HFFc6 (cell line): ENCODE results near the gene KCNMB2. TPM values are rescaled to one million over a fixed set of nuclear protein-coding genes. Genes with fewer than 3 reads are reported as not detected.

Experiments
- DNase-seq: peaks from one replicate; pipeline ENCODE4 v3.0.0-alpha.2; 2018
- H3K27ac Mint-ChIP-seq: 2 replicates; pipeline ENCODE4 v1.8.0; 2020; ENCODE audit warnings: mild to moderate bottlenecking, mixed read lengths
- H3K27me3 Mint-ChIP-seq: 2 replicates; pipeline ENCODE4 v1.8.0; 2021; ENCODE audit warnings: mild to moderate bottlenecking, moderate library complexity, mixed read lengths; ENCODE audit not compliant: insufficient read depth
- H3K36me3 Mint-ChIP-seq: 2 replicates; pipeline ENCODE4 v1.8.0; 2021; ENCODE audit warnings: low read depth, mixed read lengths
- H3K4me1 Mint-ChIP-seq: 2 replicates; pipeline ENCODE4 v1.8.0; 2020; ENCODE audit warnings: low read depth, mixed read lengths
- H3K4me3 Mint-ChIP-seq: 2 replicates; pipeline ENCODE4 v1.8.0; 2020; ENCODE audit warnings: mild to moderate bottlenecking, moderate library complexity, mixed read lengths
- H3K9me3 Mint-ChIP-seq: 2 replicates; pipeline ENCODE4 v1.8.0; 2020; ENCODE audit warnings: mild to moderate bottlenecking, mixed read lengths
- total RNA-seq, 6 experiments: library from RNA; stranded (reverse); fragmentation: NEBNext Ultra II Directional; extraction: Animal tissue kit (Norgen Biotek cat#: 25700); gene quantifications; 2 replicates in 1 of 6; 3 replicates in 5 of 6; pipeline ENCODE4 v1.2.3, GENCODE V29; 2021
- TF ChIP-seq, protein P1 (sequence below): fragments of 200-600 bp; sonication (generic); IDR thresholded peaks from 2 replicates; pipeline ENCODE4 v1.5.0; 2021; ENCODE audit warnings: antibody characterized with exemption, mild to moderate bottlenecking

Gene KCNMB2
- total RNA-seq, 6 experiments from 2014 or later: not detected

DNA sequence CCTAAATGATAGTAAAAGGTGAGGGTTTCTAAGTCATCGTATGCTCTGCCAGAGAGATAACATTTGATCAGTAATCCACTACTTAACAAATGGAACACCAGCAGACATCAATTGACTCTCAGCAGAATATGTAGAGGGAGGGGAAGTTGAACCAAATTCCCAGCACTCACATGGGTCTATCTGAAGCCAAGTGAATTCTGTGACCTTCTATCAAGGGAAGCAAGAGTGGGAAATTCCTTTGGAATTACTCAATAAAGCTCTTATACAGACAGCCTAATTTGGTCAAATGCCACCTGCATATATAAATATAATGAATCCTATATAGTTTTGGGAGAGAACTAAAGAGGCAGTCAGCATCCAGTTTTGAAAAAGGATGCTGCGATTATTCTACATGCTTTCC, 15.8 kb upstream of the KCNMB2 start:
- Mint-ChIP-seq H3K9me3 (peaks cover 10% of the 10 kb centered on the region), H3K27me3 (peaks cover 2% of the 10 kb centered on the region; the same call in 1 of the 2 replicates), H3K36me3 (no peaks in the 10 kb centered on the region), H3K27ac (no peak overlapping the region), H3K4me1 (no peaks in the 10 kb centered on the region), H3K4me3 (no peak overlapping the region)
- no peak for DNase-seq
- TF ChIP-seq, protein P1, sequence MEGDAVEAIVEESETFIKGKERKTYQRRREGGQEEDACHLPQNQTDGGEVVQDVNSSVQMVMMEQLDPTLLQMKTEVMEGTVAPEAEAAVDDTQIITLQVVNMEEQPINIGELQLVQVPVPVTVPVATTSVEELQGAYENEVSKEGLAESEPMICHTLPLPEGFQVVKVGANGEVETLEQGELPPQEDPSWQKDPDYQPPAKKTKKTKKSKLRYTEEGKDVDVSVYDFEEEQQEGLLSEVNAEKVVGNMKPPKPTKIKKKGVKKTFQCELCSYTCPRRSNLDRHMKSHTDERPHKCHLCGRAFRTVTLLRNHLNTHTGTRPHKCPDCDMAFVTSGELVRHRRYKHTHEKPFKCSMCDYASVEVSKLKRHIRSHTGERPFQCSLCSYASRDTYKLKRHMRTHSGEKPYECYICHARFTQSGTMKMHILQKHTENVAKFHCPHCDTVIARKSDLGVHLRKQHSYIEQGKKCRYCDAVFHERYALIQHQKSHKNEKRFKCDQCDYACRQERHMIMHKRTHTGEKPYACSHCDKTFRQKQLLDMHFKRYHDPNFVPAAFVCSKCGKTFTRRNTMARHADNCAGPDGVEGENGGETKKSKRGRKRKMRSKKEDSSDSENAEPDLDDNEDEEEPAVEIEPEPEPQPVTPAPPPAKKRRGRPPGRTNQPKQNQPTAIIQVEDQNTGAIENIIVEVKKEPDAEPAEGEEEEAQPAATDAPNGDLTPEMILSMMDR: no peak

DNA sequence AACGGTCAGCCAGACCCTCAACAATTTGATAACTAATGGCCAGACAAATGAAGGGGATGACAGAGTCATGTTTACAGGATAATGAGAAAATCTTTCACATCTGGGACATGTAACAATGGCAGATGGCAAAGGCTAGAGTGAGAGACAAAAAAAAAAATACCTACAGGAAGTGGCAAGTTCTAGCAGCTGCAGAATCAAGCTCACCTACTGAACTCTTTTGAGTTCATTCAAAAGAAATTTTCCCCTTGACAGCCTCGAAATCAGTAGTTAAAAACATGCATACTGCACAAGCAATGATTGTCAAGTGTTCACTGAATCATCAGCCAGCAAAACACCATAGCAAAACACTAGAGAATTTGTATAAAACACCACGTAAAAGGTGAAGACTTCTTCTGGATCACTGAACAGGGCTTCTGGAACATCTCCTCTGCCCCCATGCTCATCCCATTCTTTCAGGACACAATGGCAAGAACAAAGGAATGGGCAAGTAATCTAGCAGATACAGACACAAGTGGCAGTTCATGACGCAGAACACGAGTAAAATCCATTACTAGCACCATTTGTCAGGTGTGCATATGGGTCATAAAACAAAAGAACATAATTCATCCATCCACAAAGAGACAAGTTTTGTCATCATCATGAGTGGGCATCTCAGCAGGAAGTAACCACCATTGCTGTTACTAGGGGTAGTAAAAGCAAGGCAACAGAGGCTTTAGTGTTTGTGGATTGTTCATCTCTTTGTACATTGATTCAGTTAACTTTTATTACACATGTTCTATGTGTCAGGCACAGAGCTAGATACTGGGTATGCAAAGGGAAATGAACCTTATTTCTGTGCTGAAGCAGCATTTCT, 13.8 kb upstream of the KCNMB2 start:
- Mint-ChIP-seq H3K36me3 (no peaks in the 10 kb centered on the region), H3K9me3 (peaks cover 15% of the 10 kb centered on the region), H3K4me3 (no peak overlapping the region), H3K27me3 (peaks cover 2% of the 10 kb centered on the region; the same call in 1 of the 2 replicates), H3K27ac (no peak overlapping the region), H3K4me1 (no peaks in the 10 kb centered on the region)
- TF ChIP-seq, protein P1: no peak
- no peak for DNase-seq

DNA sequence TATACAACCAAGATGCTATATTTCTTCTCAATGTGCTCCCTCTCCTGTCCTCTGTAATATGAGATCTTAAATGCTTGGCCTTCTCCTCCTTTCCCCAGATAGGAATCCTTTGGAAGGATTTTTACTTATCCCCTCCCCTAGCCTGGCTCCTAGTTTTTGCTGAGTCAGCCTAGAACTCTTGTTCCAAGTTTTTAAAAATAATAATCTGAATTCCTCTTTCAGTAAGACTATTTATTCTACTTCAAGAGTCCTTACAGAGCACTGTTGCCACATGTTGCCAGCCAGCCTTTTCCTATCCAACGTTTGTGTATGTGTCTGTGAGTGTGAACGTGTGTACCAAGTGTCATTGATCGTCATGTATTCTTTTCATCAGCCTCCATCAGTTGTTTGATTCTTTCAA, 11.0 kb upstream of the KCNMB2 start:
- Mint-ChIP-seq H3K4me3 (no peak overlapping the region), H3K4me1 (no peaks in the 10 kb centered on the region), H3K36me3 (no peaks in the 10 kb centered on the region), H3K27me3 (no peaks in the 10 kb centered on the region), H3K9me3 (peaks cover 12% of the 10 kb centered on the region), H3K27ac (no peak overlapping the region)
- DNase-seq: no peak
- TF ChIP-seq, protein P1: no peak

DNA sequence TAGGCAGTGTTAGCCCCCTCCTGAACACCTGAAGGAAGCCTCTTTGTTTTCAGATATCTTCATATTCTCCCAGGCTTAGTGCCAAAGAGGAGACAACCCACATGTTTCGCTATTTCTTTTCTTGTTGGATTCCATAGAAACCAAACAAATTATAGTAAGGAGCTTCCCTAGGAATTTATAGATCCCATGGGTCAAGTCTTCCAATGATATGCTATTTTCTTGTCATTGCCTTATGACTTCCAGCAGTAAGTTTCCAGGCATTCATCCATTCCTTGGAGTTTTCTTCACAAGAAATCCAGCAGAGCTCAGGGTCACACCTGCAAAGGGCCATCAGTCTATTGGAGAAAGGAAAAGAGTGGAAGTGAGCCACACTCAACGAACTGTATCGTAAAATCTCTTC, 9.9 kb upstream of the KCNMB2 start:
- no peak for DNase-seq
- Mint-ChIP-seq H3K36me3 (no peaks in the 10 kb centered on the region), H3K4me1 (no peaks in the 10 kb centered on the region), H3K27me3 (no peaks in the 10 kb centered on the region), H3K4me3 (no peak overlapping the region), H3K9me3 (peaks cover 15% of the 10 kb centered on the region), H3K27ac (no peak overlapping the region)
- TF ChIP-seq, protein P1: no peak

DNA sequence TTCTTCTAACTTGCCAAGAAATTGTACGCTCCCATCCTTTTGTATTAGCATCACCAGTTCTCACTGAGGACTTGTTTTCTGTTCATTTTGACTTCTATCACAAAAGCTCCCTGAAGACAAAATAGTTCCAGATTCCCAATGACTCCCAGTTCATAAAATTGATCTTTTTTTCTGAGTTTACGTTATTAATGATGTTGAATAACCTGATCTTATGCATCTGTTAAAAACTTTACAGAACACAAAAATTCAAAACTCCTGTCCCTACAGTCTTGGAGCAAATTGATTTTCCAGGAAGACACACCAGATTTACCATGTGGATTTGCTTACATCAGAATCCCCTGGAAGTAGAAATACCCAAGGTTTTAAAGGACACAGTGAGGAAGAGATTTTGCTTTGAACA, 8.3 kb upstream of the KCNMB2 start:
- no peaks in the 10 kb centered on the region for H3K36me3 Mint-ChIP-seq

More for the DNA sequence above, 8.3 kb upstream of the KCNMB2 start:
- Mint-ChIP-seq H3K4me1 (no peaks in the 10 kb centered on the region), H3K4me3 (no peak overlapping the region), H3K27ac (no peak overlapping the region), H3K9me3 (peaks cover 18% of the 10 kb centered on the region), H3K27me3 (no peaks in the 10 kb centered on the region)
- no peak for DNase-seq
- TF ChIP-seq, protein P1: no peak
